Endothelial cell of umbilical vein (primary cell): ENCODE data around the gene SCLT1.

Experiments used
- CTCF ChIP-seq, 2 donors: IDR thresholded peaks; 1 replicate in 1 of 2; 2 replicates in 1 of 2; pipeline ENCODE4 v1.5.1; 2011; ENCODE audit warnings: low read length in 2 of 2, mild to moderate bottlenecking in 2 of 2, moderate library complexity in 2 of 2, control low read depth in 1 of 2, inconsistent platforms in 1 of 2, low read depth in 1 of 2; ENCODE audit not compliant: insufficient read depth in 1 of 2; ENCODE audit errors: extremely low read depth in 1 of 2
- EZH2 ChIP-seq: IDR thresholded peaks from 2 replicates; pipeline ENCODE4 v1.6.1; 2012; ENCODE audit warnings: borderline replicate concordance, low read depth, mild to moderate bottlenecking, moderate library complexity, low read length, inconsistent platforms; ENCODE audit not compliant: severe bottlenecking
- POLR2A ChIP-seq: IDR thresholded peaks from 2 replicates; pipeline ENCODE4 v1.6.1; 2012; ENCODE audit warnings: low read depth, mild to moderate bottlenecking, control low read depth, low read length
- POLR2AphosphoS5 ChIP-seq: IDR thresholded peaks from 2 replicates; pipeline ENCODE4 v1.6.1; 2012; ENCODE audit warnings: low read depth, mild to moderate bottlenecking, control low read depth, low read length, moderate library complexity; ENCODE audit not compliant: insufficient read depth

- no peak for TF ChIP-seq POLR2A
- TF ChIP-seq CTCF (IDR thresholded peaks at IDR 0.05; ENCODE audit: extremely low read depth in 1 of 2, insufficient read depth in 1 of 2, low read depth in 1 of 2, low read length in 2 of 2): no peak
- no peak for TF ChIP-seq POLR2AphosphoS5
- no peak for TF ChIP-seq EZH2
Observed at GRCh38 chr4:129043523-129043922, 49.8 kb downstream of the SCLT1 start.
